Erythroblast (primary cell): ENCODE data around the gene CYP11A1.

Experiments used
- GATA1 ChIP-seq: IDR thresholded peaks from 2 replicates; pipeline ENCODE4 v1.6.1; 2011; ENCODE audit warnings: low read depth, mild to moderate bottlenecking, control low read depth, low read length, moderate library complexity
- POLR2A ChIP-seq: IDR thresholded peaks from 2 replicates; pipeline ENCODE4 v1.6.1; 2011; ENCODE audit warnings: mild to moderate bottlenecking, low read length

DNA sequence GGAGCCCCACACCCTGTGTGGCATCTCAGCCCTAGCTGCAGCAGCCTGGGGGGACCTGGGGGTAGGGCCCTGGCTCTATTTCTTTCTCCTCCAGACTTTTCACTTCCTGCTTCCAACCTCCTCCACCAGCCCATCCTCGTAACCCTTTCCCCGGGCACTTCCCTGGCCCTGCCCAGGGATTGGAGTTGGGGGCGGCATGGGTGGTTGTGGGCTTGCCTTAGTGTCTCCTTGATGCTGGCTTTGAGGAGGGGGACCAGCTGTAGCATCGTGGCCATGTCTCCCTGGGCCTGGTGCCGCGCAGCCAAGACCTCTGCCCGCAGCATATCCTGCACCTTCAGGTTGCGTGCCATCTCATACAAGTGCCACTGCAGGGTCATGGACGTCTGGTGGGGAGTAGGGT is 28.1 kb downstream of the CYP11A1 start:
- TF ChIP-seq POLR2A (no peak), GATA1 (no peak)
